Hematopoietic multipotent progenitor cell treated with erythropoietin and hydrocortisone succinate and interleukin-3 and kit ligand, for 6 days (in vitro differentiated cells): Measurements from ENCODE around the gene DVL2.
A peak's percentile ranks its signal among the peaks of the same experiment; 100 is the strongest.

Experiments used
- DNase-seq: peaks from one replicate; pipeline ENCODE4 v3.0.0-alpha.2; 2015

DVL2 gene

GRCh38 chr17:7218166-7218565 is 16.2 kb downstream of the DVL2 start:
- DNase-seq: peak; percentile 30

- DNase-seq: peak; percentile 86
These were observed 17.0 kb downstream of the DVL2 start for GRCh38 chr17:7217113-7217987.

GRCh38 chr17:7216242-7217112 is 17.8 kb downstream of the DVL2 start:
- DNase-seq: peak; percentile 41

GRCh38 chr17:7215652-7216180 is 18.6 kb downstream of the DVL2 start:
- DNase-seq: peak; percentile 26

- no peak for DNase-seq
These were observed 19.1 kb downstream of the DVL2 start for GRCh38 chr17:7215136-7215638.

- peak; percentile 99 for DNase-seq
These were observed 19.8 kb downstream of the DVL2 start for GRCh38 chr17:7214300-7215135.

- DNase-seq: peak; percentile 86
These were observed 20.4 kb downstream of the DVL2 start for GRCh38 chr17:7213895-7214299.

GRCh38 chr17:7211491-7212273 is 22.6 kb downstream of the DVL2 start:
- no peak for DNase-seq

- no peak for DNase-seq
These were observed 25.4 kb downstream of the DVL2 start for GRCh38 chr17:7208754-7209460.

- no peak for DNase-seq
These were observed 26.2 kb downstream of the DVL2 start for GRCh38 chr17:7208027-7208571.

- no peak for DNase-seq
These were observed 27.0 kb downstream of the DVL2 start for GRCh38 chr17:7207120-7208001.

GRCh38 chr17:7205561-7205960 is 28.8 kb downstream of the DVL2 start:
- DNase-seq: no peak

- peak; percentile 86 for DNase-seq
These were observed 29.4 kb downstream of the DVL2 start for GRCh38 chr17:7204828-7205461.

- no peak for DNase-seq
These were observed 30.0 kb downstream of the DVL2 start for GRCh38 chr17:7204336-7204735.

GRCh38 chr17:7203391-7203790 is 30.9 kb downstream of the DVL2 start:
- DNase-seq: no peak

GRCh38 chr17:7196651-7197401 is 37.5 kb downstream of the DVL2 start:
- DNase-seq: no peak

GRCh38 chr17:7195971-7196370 is 38.3 kb downstream of the DVL2 start:
- no peak for DNase-seq

GRCh38 chr17:7192271-7192937 is 41.9 kb downstream of the DVL2 start:
- DNase-seq: no peak
